Activated B cell treated with CpG ODN at 0.5 μM for 24 hours (primary cell): ENCODE measurements around the gene SPCS1. TPM values are rescaled to one million over a fixed set of nuclear protein-coding genes. Genes with fewer than 3 reads are reported as not detected.

Experiments
- ATAC-seq: fragments of 200-7000 bp; cut with Tn5 transposase; one replicate; pipeline ENCODE4 v1.10.0; 2021; ENCODE audit warnings: low read depth, mild to moderate bottlenecking, moderate library complexity
- CTCF ChIA-PET: fragments of 350-600 bp; sonication (Branson Sonifier 250); formaldehyde crosslinking; loops from one replicate; lab custom pipeline; 2021; ENCODE audit warnings: antibody characterized with exemption; lab: Charles Lee
- POLR2A ChIA-PET: fragments of 350-600 bp; sonication (Branson Sonifier 250); formaldehyde crosslinking; loops from one replicate; lab custom pipeline; 2021; ENCODE audit warnings: antibody characterized with exemption; lab: Charles Lee
- DNase-seq: peaks from one replicate; pipeline ENCODE4 v3.0.0; 2022
- H3K27ac Mint-ChIP-seq: one replicate; pipeline ENCODE4 v1.8.0; 2020; ENCODE audit warnings: mixed read lengths
- H3K27me3 Mint-ChIP-seq: one replicate; pipeline ENCODE4 v1.8.0; 2021; ENCODE audit warnings: mixed read lengths
- H3K36me3 Mint-ChIP-seq: one replicate; pipeline ENCODE4 v1.8.0; 2021; ENCODE audit warnings: low read depth, mixed read lengths
- H3K4me1 Mint-ChIP-seq: one replicate; pipeline ENCODE4 v1.8.0; 2021; ENCODE audit warnings: mixed read lengths
- H3K4me3 Mint-ChIP-seq: one replicate; pipeline ENCODE4 v1.8.0; 2020; ENCODE audit warnings: mild to moderate bottlenecking, mixed read lengths
- H3K9me3 Mint-ChIP-seq: one replicate; pipeline ENCODE4 v1.8.0; 2020; ENCODE audit warnings: mixed read lengths
- CTCF ChIP-seq: fragments of 200-600 bp; IDR thresholded peaks from one replicate; pipeline ENCODE4 v1.8.0; 2022; ENCODE audit warnings: antibody characterized with exemption, mild to moderate bottlenecking
- intact Hi-C: fragments of 100-400 bp; cut with micrococcal nuclease; formaldehyde crosslinking; loops from one replicate; pipeline ENCODE4 v1.15.1; 2024
- total RNA-seq: library from RNA; stranded (reverse); gene quantifications from 2 replicates; pipeline ENCODE4 v1.2.3, GENCODE V29; 2022

SPCS1 gene
- total RNA-seq, 1 donor from 2014 or later = 78.0 TPM

- Mint-ChIP-seq H3K36me3 (peaks cover 40% of the 10 kb centered on the region), H3K27ac (peak overlapping the region; percentile 82), H3K27me3 (no peaks in the 10 kb centered on the region), H3K4me3 (peak overlapping the region; percentile 24), H3K4me1 (peaks cover 38% of the 10 kb centered on the region), H3K9me3 (no peaks in the 10 kb centered on the region)
- no peak for ATAC-seq
- intact Hi-C loops = no loop called here
- DNase-seq = no peak
- ChIA-PET CTCF (no interaction called here), POLR2A (no interaction called here)
- TF ChIP-seq CTCF = no peak
These were observed 4.6 kb downstream of the SPCS1 start for GRCh38 chr3:52710512-52710911.

GRCh38 chr3:52712291-52713212, 6.6 kb downstream of the SPCS1 start:
- TF ChIP-seq CTCF = no peak
- ChIA-PET POLR2A (no interaction called here), CTCF (no interaction called here)
- Mint-ChIP-seq H3K36me3 (peaks cover 34% of the 10 kb centered on the region), H3K4me3 (no peak overlapping the region), H3K4me1 (peaks cover 25% of the 10 kb centered on the region), H3K27me3 (no peaks in the 10 kb centered on the region), H3K27ac (no peak overlapping the region), H3K9me3 (no peaks in the 10 kb centered on the region)
- ATAC-seq (no peak), DNase-seq (no peak)
- intact Hi-C loops = no loop called here

- ATAC-seq = no peak
- H3K36me3 Mint-ChIP-seq = peaks cover 29% of the 10 kb centered on the region
- H3K9me3 Mint-ChIP-seq = peaks cover under 1% of the 10 kb centered on the region
- H3K27me3 Mint-ChIP-seq = no peaks in the 10 kb centered on the region
- DNase-seq = no peak
- CTCF ChIA-PET = no interaction called here
- H3K4me1 Mint-ChIP-seq = peaks cover 17% of the 10 kb centered on the region
- intact Hi-C loops = no loop called here
- TF ChIP-seq CTCF = no peak
- no peak overlapping the region for H3K27ac Mint-ChIP-seq
- POLR2A ChIA-PET = interaction anchor here (1.0 kb wide), 1 partner anchor 8 kb away, joined by 4 read pairs; no protein-coding TSS in a partner anchor
- H3K4me3 Mint-ChIP-seq = no peak overlapping the region
These were observed 8.7 kb downstream of the SPCS1 start for GRCh38 chr3:52714335-52715302.

GRCh38 chr3:52715714-52716305, 9.9 kb downstream of the SPCS1 start:
- ATAC-seq (no peak), DNase-seq (no peak)
- H3K36me3 Mint-ChIP-seq = peaks cover 32% of the 10 kb centered on the region
- no peaks in the 10 kb centered on the region for H3K27me3 Mint-ChIP-seq
- TF ChIP-seq CTCF = no peak
- peaks cover 11% of the 10 kb centered on the region for H3K4me1 Mint-ChIP-seq
- H3K4me3 Mint-ChIP-seq = no peak overlapping the region
- no peak overlapping the region for H3K27ac Mint-ChIP-seq
- intact Hi-C loops = no loop called here
- ChIA-PET POLR2A (interaction anchor here (1.0 kb wide), 1 partner anchor 9 kb away, joined by 4 read pairs; no protein-coding TSS in a partner anchor), CTCF (no interaction called here)
- peaks cover 2% of the 10 kb centered on the region for H3K9me3 Mint-ChIP-seq
